ENCODE measurements around the gene PLEK2. TPM values are rescaled to one million over a fixed set of nuclear protein-coding genes. Genes with fewer than 3 reads are reported as not detected.
"Not testable (repeated sequence)": the region's sequence is repeated elsewhere in the genome, so short reads cannot be mapped to it uniquely, and the experiment has no call there.

PLEK2 gene
- total RNA-seq, 4 donors from 2014 or later, result 0.39 to 1.2 TPM; not detected in 2

DNA sequence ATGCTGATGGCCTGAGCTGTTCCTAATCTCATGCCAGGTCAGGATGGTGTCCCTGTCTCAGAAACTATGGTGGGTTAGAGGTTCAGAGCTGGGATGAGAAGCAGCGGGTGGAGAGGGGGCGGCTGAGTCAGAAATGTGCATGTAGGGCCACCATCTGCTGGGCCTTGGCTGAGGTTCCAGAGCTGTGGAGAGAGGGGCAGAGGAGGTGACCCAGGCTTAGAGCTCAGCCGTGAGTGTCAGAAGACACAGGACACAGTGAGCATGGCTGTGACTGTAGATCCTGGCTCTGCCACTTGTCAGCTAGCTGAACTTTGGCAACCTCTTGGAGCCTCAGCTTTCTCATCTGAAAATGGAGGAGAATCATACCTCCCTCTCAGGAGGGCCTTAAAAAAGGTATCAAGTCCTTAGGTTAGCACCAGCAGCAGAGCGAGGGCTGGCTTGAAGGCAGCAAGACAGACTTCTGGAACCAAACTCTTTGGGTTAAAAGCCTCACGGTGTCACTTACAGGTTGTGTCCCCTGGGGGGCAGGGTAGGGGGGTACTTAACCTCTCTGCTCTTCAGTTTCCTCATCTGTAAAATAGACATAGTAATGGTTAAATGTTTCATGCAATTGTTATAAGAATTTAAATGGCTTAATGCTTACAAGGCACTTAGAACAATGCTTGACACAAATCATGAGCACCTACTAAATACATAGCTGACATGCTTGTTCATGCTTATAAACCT, 41.8 kb upstream of the PLEK2 start:
- Histone ChIP-seq H3K27ac (no peak overlapping the region), H3K27me3 (no peaks in the 10 kb centered on the region), H3K4me3 (no peak overlapping the region), H3K4me1 (no peaks in the 10 kb centered on the region), H3K36me3 (no peaks in the 10 kb centered on the region), H3K9me3 (peaks cover 0 to 8% (median 0%) of the 10 kb centered on the region in 4 donors)
- 78% methylated on average over 5 of the region's 5 CpGs for WGBS, 2 donors
- TF ChIP-seq POLR2A (IDR thresholded peaks at IDR 0.05), result no peak
- TF ChIP-seq, protein P1, sequence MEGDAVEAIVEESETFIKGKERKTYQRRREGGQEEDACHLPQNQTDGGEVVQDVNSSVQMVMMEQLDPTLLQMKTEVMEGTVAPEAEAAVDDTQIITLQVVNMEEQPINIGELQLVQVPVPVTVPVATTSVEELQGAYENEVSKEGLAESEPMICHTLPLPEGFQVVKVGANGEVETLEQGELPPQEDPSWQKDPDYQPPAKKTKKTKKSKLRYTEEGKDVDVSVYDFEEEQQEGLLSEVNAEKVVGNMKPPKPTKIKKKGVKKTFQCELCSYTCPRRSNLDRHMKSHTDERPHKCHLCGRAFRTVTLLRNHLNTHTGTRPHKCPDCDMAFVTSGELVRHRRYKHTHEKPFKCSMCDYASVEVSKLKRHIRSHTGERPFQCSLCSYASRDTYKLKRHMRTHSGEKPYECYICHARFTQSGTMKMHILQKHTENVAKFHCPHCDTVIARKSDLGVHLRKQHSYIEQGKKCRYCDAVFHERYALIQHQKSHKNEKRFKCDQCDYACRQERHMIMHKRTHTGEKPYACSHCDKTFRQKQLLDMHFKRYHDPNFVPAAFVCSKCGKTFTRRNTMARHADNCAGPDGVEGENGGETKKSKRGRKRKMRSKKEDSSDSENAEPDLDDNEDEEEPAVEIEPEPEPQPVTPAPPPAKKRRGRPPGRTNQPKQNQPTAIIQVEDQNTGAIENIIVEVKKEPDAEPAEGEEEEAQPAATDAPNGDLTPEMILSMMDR (IDR thresholded peaks at IDR 0.05), result no peak
- TF ChIP-seq EP300 (IDR thresholded peaks at IDR 0.05), result no peak
- DNase-seq (ENCODE audit: low spot score in 2 of 2), result no peak

DNA sequence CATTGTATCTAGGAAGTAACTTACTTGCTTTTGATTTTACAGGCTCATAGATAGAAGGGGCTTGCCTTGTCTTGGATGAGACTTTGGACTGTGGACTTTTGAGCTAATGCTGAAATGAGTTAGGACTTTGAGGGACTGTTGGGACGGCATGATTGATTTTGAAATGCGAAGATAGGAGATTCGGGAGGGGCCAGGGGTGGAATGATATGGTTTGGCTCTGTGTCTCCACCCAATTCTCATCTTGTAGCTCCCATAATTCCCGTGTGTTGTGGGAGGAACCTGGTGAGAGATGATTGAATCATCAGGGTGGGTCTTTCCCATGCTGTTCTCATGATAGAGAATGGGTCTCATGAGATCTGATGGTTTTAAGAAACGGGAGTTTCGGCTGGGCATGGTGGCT, 39.7 kb upstream of the PLEK2 start:
- H3K27ac ChIP-seq; DNase-seq (ENCODE audit: low spot score in 2 of 2); H3K4me3 ChIP-seq; H3K36me3 ChIP-seq; H3K4me1 ChIP-seq; H3K27me3 ChIP-seq; H3K9me3 ChIP-seq: not testable (repeated sequence)
- 88 to 93% methylated on average over 6 of the region's 6 CpGs for WGBS, 2 donors

DNA sequence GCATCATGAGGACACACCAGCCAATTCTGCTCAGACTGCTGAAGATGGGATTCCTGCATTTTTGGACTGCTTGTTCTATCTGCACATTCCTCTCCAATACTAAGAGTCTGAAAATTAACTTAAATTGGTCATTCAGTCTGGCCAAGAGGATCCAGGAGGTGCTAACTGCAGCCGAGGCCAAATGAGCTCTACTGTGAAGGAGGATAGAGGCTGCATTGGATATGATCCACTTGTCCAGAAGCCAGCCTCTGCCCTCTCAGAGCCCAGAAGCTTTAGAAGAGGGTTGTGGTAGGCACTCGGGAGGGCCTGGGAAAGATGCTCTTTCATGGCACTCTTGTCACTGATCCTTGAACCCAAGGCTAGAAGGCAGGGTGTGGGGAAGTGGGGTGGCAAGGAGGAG, 37.1 kb upstream of the PLEK2 start:
- TF ChIP-seq, protein P1 (IDR thresholded peaks at IDR 0.05), result no peak
- no peak for TF ChIP-seq POLR2A (IDR thresholded peaks at IDR 0.05)
- Histone ChIP-seq H3K36me3 (no peaks in the 10 kb centered on the region), H3K27ac (no peak overlapping the region), H3K27me3 (no peaks in the 10 kb centered on the region), H3K9me3 (peaks cover 0 to 8% (median 0%) of the 10 kb centered on the region in 4 donors), H3K4me1 (peaks cover 0 to 7% (median 2%) of the 10 kb centered on the region in 4 donors), H3K4me3 (no peak overlapping the region)
- DNase-seq (ENCODE audit: low spot score in 2 of 2), result no peak
- 53 to 70% methylated on average over 2 of the region's 2 CpGs for WGBS, 2 donors

DNA sequence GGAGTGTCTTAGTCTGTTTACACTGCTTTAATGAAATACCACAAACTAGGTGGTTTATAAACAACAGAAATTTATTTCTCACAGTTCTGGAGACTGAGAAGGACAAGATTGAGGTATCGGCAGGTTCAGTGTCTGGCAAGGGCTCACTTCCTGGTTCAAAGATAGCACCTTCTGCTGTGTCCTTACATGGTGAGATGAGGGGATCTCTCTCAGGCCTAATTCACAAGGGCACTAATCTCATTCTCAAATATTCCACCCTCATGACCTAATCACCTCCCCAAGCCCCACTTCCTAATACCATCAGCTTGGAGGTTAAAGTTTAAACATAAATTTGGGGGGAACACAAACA, 35.0 kb upstream of the PLEK2 start:
- H3K36me3 ChIP-seq, result no peaks in the 10 kb centered on the region
- no peak overlapping the region for H3K27ac ChIP-seq
- peaks cover 0 to 8% (median 0%) of the 10 kb centered on the region in 4 donors for H3K9me3 ChIP-seq
- H3K4me1 ChIP-seq, result peaks cover 0 to 7% (median 2%) of the 10 kb centered on the region in 4 donors
- WGBS, 2 donors, result 71% methylated on average over 1 of the region's 1 CpG
- no peak for DNase-seq (ENCODE audit: low spot score in 2 of 2)
- TF ChIP-seq, protein P1 (IDR thresholded peaks at IDR 0.05), result no peak
- TF ChIP-seq POLR2A (IDR thresholded peaks at IDR 0.05) (no peak), EP300 (IDR thresholded peaks at IDR 0.05) (no peak)
- H3K27me3 ChIP-seq, result no peaks in the 10 kb centered on the region
- no peak overlapping the region for H3K4me3 ChIP-seq

DNA sequence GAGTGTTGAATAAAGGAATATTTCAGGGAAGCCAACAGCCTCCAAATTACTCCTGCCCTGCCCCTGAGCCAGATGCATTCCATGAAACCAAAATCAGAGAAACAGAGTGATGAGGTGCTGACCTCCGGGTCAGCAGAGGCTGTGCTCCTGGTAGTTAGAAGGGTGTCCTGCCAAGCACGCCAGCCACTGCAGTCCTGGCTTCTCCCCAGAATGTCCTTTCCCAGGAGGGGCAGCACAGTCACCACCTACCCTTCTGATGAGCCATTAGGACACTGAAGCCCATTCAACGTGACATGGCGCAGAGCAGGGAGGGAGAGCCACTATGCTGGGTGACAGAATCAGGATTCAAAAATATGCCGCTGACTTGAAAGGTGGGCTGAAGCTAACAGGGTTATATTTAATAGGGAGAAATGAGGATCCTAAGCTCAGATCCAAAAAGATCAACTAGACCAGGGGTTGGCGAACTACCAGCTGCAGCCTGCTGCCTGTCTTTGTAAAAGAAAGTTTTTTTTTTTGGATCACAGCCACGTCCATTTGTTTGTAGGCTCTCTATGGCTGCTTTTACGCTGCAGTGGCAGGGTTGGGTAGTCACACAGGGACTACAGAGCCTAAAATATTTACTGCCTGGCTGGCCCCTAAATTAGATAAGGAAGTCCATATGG, 34.5 kb upstream of the PLEK2 start:
- DNase-seq (ENCODE audit: low spot score in 2 of 2), result no peak
- H3K36me3 ChIP-seq, result no peaks in the 10 kb centered on the region
- no peak overlapping the region for H3K27ac ChIP-seq
- peaks cover 0 to 8% (median 0%) of the 10 kb centered on the region in 4 donors for H3K9me3 ChIP-seq
- no peaks in the 10 kb centered on the region for H3K27me3 ChIP-seq
- H3K4me1 ChIP-seq, result peaks cover 0 to 7% (median 2%) of the 10 kb centered on the region in 4 donors
- TF ChIP-seq, protein P1 (IDR thresholded peaks at IDR 0.05), result no peak
- TF ChIP-seq POLR2A (IDR thresholded peaks at IDR 0.05) (no peak), EP300 (IDR thresholded peaks at IDR 0.05) (no peak)
- H3K4me3 ChIP-seq, result no peak overlapping the region
- 43 to 44% methylated on average over 8 of the region's 8 CpGs for WGBS, 2 donors
